Measurements from ENCODE around the gene NPHP4.

DNA sequence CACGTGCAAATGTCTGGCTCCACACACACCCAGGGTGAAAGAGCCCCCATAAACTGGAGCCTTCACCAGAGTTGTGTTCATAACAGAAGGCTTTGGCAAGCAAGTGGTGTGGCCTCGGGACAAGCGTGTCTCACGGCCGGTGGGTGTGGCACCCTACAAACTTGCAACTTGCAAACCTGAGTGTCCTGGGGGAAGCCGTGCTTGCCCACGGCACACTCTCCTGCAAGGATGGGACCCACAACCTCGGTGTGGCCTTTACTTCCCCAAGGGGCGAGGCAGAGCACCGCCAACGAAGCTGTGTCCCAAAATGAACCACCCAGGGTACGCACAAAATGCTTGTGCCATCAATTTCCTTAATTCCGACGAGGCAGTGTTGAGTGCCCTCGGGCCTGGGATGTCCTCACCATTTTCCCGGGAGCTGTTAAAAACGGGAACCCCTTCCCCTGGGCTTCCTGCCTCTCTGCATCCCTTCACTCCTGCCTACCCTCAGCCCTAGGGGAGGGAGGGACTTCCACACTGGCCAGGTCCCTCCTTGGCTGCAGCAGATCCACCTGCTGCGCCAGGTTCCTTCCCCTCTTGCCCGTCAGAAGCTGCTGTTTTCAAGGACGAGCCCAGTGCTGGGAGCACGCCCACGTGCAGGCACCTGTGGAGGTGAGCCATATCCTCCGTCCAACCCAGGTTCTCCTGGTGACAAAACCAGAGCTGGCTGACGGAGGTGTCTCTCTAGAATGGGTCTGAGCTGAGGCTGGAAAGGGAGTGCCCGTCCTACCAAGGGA lies 111.4 kb downstream of the NPHP4 start:
- TF ChIP-seq, protein P1, sequence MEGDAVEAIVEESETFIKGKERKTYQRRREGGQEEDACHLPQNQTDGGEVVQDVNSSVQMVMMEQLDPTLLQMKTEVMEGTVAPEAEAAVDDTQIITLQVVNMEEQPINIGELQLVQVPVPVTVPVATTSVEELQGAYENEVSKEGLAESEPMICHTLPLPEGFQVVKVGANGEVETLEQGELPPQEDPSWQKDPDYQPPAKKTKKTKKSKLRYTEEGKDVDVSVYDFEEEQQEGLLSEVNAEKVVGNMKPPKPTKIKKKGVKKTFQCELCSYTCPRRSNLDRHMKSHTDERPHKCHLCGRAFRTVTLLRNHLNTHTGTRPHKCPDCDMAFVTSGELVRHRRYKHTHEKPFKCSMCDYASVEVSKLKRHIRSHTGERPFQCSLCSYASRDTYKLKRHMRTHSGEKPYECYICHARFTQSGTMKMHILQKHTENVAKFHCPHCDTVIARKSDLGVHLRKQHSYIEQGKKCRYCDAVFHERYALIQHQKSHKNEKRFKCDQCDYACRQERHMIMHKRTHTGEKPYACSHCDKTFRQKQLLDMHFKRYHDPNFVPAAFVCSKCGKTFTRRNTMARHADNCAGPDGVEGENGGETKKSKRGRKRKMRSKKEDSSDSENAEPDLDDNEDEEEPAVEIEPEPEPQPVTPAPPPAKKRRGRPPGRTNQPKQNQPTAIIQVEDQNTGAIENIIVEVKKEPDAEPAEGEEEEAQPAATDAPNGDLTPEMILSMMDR (IDR thresholded peaks at IDR 0.05; ENCODE audit: low read depth, low read length, poor library complexity, severe bottlenecking): no peak
- no peak for TF ChIP-seq EZH2phosphoT487 (IDR thresholded peaks at IDR 0.05; ENCODE audit: borderline replicate concordance, low read length)
